ENCODE measurements around the gene STAP2. TPM values are rescaled to one million over a fixed set of nuclear protein-coding genes. Genes with fewer than 3 reads are reported as not detected.

STAP2 gene
- polyA plus RNA-seq, 1 donor (not counting 4 experiments of a cell fraction or from before 2014, with no cell fraction given) = 60.0 TPM

DNA sequence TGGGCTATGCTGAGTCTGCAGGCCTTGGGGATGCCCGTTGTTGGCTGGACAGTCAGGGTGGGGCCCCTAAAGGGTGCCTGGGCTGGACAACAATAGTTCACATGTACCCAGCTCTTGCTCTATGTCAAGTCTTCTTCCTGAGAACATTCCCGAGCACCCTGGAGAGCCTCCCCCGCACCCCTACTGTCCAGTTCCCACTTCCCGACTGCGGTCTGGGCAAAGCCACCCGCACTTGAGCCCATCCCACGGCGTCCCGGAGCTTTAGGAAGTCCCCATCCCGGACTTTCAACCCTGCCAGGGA lies 3.6 kb upstream of the STAP2 start:
- no peak for FAIRE-seq
- peak overlapping the region; percentile 42 to 78 (median 66) for H3K4me3 ChIP-seq (ENCODE audit: control insufficient read depth in 2 of 3, extremely low read depth in 1 of 3, insufficient read depth in 2 of 3, low read depth in 1 of 3, low read length in 3 of 3)
- peak overlapping the region; percentile 80 for H2AFZ ChIP-seq (ENCODE audit: control insufficient read depth, low read length)
- H3K79me2 ChIP-seq (ENCODE audit: control insufficient read depth, insufficient read depth, low read length) = peaks cover 1% of the 10 kb centered on the region
- H3K36me3 ChIP-seq (ENCODE audit: control insufficient read depth in 2 of 2, extremely low read depth in 1 of 2, insufficient read depth in 2 of 2, low read length in 2 of 2) = peaks cover 0 to 2% of the 10 kb centered on the region in 2 experiments
- no peaks in the 10 kb centered on the region for H3K27me3 ChIP-seq (ENCODE audit: control insufficient read depth, extremely low read depth, insufficient read depth, low read length)
- no peaks in the 10 kb centered on the region for H3K9me1 ChIP-seq (ENCODE audit: control insufficient read depth, extremely low read depth, insufficient read depth, low read length)
- no peak for DNase-seq (ENCODE audit: low read depth, low spot score)
- peak overlapping the region; percentile 67 for H3K27ac ChIP-seq (ENCODE audit: control insufficient read depth, insufficient read depth, low read length)
- H4K20me1 ChIP-seq (ENCODE audit: control insufficient read depth, extremely low read depth, insufficient read depth, low read length) = no peaks in the 10 kb centered on the region
- TF ChIP-seq EZH2 (IDR thresholded peaks at IDR 0.05; ENCODE audit: low read length) = no peak
- TF ChIP-seq, protein P1, sequence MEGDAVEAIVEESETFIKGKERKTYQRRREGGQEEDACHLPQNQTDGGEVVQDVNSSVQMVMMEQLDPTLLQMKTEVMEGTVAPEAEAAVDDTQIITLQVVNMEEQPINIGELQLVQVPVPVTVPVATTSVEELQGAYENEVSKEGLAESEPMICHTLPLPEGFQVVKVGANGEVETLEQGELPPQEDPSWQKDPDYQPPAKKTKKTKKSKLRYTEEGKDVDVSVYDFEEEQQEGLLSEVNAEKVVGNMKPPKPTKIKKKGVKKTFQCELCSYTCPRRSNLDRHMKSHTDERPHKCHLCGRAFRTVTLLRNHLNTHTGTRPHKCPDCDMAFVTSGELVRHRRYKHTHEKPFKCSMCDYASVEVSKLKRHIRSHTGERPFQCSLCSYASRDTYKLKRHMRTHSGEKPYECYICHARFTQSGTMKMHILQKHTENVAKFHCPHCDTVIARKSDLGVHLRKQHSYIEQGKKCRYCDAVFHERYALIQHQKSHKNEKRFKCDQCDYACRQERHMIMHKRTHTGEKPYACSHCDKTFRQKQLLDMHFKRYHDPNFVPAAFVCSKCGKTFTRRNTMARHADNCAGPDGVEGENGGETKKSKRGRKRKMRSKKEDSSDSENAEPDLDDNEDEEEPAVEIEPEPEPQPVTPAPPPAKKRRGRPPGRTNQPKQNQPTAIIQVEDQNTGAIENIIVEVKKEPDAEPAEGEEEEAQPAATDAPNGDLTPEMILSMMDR (optimal IDR thresholded peaks at IDR 0.05 in 1 of 3, IDR thresholded peaks at IDR 0.05 in 1 of 3, conservative IDR thresholded peaks at IDR 0.05 in 1 of 3; ENCODE audit: extremely low read depth in 1 of 3, insufficient read depth in 2 of 3, low read length in 3 of 3) = no peak
- peaks cover 15% of the 10 kb centered on the region for H3K4me1 ChIP-seq (ENCODE audit: control insufficient read depth, extremely low read depth, insufficient read depth, low read length)
- dilution Hi-C loops (cut with MboI; ENCODE audit: extremely low pct_ligation_motif_present, low sequenced_read_pairs) = no loop called here
- no peaks in the 10 kb centered on the region for H3K9me3 ChIP-seq (ENCODE audit: control insufficient read depth, low read depth, low read length)
- H3K9ac ChIP-seq (ENCODE audit: control insufficient read depth, extremely low read depth, insufficient read depth, low read length) = peak overlapping the region; percentile 75
- H3K4me2 ChIP-seq (ENCODE audit: control insufficient read depth, extremely low read depth, insufficient read depth, low read depth, low read length) = peak overlapping the region; percentile 95

DNA sequence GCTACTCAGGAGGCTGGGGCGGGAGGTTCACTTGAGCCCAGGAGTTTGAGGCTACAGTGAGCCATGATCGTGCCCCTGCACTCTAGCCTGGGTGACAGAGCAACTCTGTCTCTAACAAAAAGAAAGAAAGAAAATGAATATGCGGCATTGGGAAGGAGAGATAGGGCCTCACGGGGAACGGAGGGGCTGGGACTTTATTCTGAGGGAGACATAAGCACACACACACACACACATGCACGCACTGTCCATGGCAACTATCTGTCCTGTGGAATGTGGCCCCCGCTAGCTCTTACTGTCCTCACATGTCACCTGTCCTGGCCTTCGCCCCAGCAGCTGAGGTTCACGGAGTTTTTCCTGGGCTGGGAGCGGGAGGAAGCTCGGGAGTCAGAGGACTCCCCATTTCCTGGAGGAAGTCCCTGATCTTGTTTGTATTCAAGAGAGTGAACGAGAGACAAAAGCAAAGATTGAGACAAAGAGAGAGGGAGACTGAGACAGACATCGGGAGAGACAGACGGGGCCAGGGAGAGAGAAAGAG lies 654 bp downstream of the STAP2 start:
- peak overlapping the region; percentile 85 for H2AFZ ChIP-seq (ENCODE audit: control insufficient read depth, low read length)
- peak overlapping the region; percentile 60 to 83 (median 65) for H3K4me3 ChIP-seq (ENCODE audit: control insufficient read depth in 2 of 3, extremely low read depth in 1 of 3, insufficient read depth in 2 of 3, low read depth in 1 of 3, low read length in 3 of 3)
- H3K4me1 ChIP-seq (ENCODE audit: control insufficient read depth, extremely low read depth, insufficient read depth, low read length) = peaks cover 6% of the 10 kb centered on the region
- H3K79me2 ChIP-seq (ENCODE audit: control insufficient read depth, insufficient read depth, low read length) = peaks cover 1% of the 10 kb centered on the region
- dilution Hi-C loops (cut with MboI; ENCODE audit: extremely low pct_ligation_motif_present, low sequenced_read_pairs) = no loop called here
- H3K27ac ChIP-seq (ENCODE audit: control insufficient read depth, insufficient read depth, low read length) = peak overlapping the region; percentile 57
- no peaks in the 10 kb centered on the region for H3K9me3 ChIP-seq (ENCODE audit: control insufficient read depth, low read depth, low read length)
- no peaks in the 10 kb centered on the region for H3K27me3 ChIP-seq (ENCODE audit: control insufficient read depth, extremely low read depth, insufficient read depth, low read length)
- FAIRE-seq (peak; percentile 13), DNase-seq (ENCODE audit: low read depth, low spot score) (no peak)
- H3K9ac ChIP-seq (ENCODE audit: control insufficient read depth, extremely low read depth, insufficient read depth, low read length) = peak overlapping the region; percentile 80
- peaks cover 0 to 5% of the 10 kb centered on the region in 2 experiments for H3K36me3 ChIP-seq (ENCODE audit: control insufficient read depth in 2 of 2, extremely low read depth in 1 of 2, insufficient read depth in 2 of 2, low read length in 2 of 2)
- no peaks in the 10 kb centered on the region for H3K9me1 ChIP-seq (ENCODE audit: control insufficient read depth, extremely low read depth, insufficient read depth, low read length)
- no peaks in the 10 kb centered on the region for H4K20me1 ChIP-seq (ENCODE audit: control insufficient read depth, extremely low read depth, insufficient read depth, low read length)
- TF ChIP-seq, protein P1 (optimal IDR thresholded peaks at IDR 0.05 in 1 of 3, IDR thresholded peaks at IDR 0.05 in 1 of 3, conservative IDR thresholded peaks at IDR 0.05 in 1 of 3; ENCODE audit: extremely low read depth in 1 of 3, insufficient read depth in 2 of 3, low read length in 3 of 3) = no peak
- no peak for TF ChIP-seq EZH2 (IDR thresholded peaks at IDR 0.05; ENCODE audit: low read length)
- H3K4me2 ChIP-seq (ENCODE audit: control insufficient read depth, extremely low read depth, insufficient read depth, low read depth, low read length) = peak overlapping the region; percentile 95
